K562 (cell line): ENCODE data around the gene EXOC7.

Source experiments
- CBX5 ChIP-seq: IDR thresholded peaks from 2 replicates; pipeline ENCODE4 v1.6.1; 2014; ENCODE audit warnings: low read depth, borderline replicate concordance
- CEBPZ ChIP-seq: fragments of 150-350 bp; IDR thresholded peaks from 2 replicates; pipeline ENCODE4 v1.6.1; 2014; ENCODE audit warnings: low read depth, mild to moderate bottlenecking, low read length, borderline replicate concordance
- CTCF ChIP-seq, 3 experiments: IDR thresholded peaks in 2 of 3; conservative IDR thresholded peaks in 1 of 3; 2 replicates each; pipeline ENCODE4 v1.5.1; 2011 to 2012; ENCODE audit warnings: low read length in 3 of 3, mild to moderate bottlenecking in 3 of 3, control low read depth in 2 of 3, improper control_type of control experiment in 1 of 3, inconsistent platforms in 1 of 3, low read depth in 1 of 3, mixed read lengths in 1 of 3, moderate library complexity in 1 of 3; ENCODE audit not compliant: insufficient read depth in 2 of 3
- MECOM ChIP-seq: fragments of 250-450 bp; sonication (Bioruptor Pico); IDR thresholded peaks from 2 replicates; pipeline ENCODE4 v1.8.0; 2022; ENCODE audit warnings: inconsistent platforms
- MEF2A ChIP-seq: IDR thresholded peaks from 2 replicates; pipeline ENCODE4 v1.6.1; 2011; ENCODE audit warnings: low read depth, mild to moderate bottlenecking, low read length, moderate library complexity; ENCODE audit not compliant: control insufficient read depth
- NFYB ChIP-seq: IDR thresholded peaks from 2 replicates; pipeline ENCODE4 v1.6.1; 2011; ENCODE audit warnings: mild to moderate bottlenecking, moderate library complexity; ENCODE audit not compliant: insufficient read length; ENCODE audit errors: extremely low read depth
- POLR2A ChIP-seq: fragments of 450-650 bp; conservative IDR thresholded peaks from 2 replicates; pipeline ENCODE4 v1.6.1; 2016
- POLR2AphosphoS5 ChIP-seq: IDR thresholded peaks from 2 replicates; pipeline ENCODE4 v1.6.1; 2011; ENCODE audit warnings: mild to moderate bottlenecking, low read depth, low read length, moderate library complexity; ENCODE audit not compliant: control insufficient read depth, insufficient read depth
- RBM15 ChIP-seq: fragments of 200-400 bp; formaldehyde crosslinking; IDR thresholded peaks from 2 replicates; pipeline ENCODE4 v1.6.1; 2018; ENCODE audit warnings: mild to moderate bottlenecking, low read length, moderate library complexity; ENCODE audit not compliant: insufficient read depth
- SETDB1 ChIP-seq: IDR thresholded peaks from one replicate; pipeline ENCODE4 v1.6.1; 2012; ENCODE audit warnings: low read length, control low read depth, inconsistent platforms
- SREBF2 ChIP-seq: sonication (generic); formaldehyde crosslinking; IDR thresholded peaks from 2 replicates; pipeline ENCODE4 v1.4.0; 2020; ENCODE audit warnings: mild to moderate bottlenecking, missing genetic modification reagents
- ZNF324 ChIP-seq: fragments of 250-450 bp; sonication (Bioruptor Pico); IDR thresholded peaks from 2 replicates; pipeline ENCODE4 v1.4.0; 2020; ENCODE audit warnings: mild to moderate bottlenecking
- TF ChIP-seq, protein P1 (sequence below): fragments of 450-650 bp; IDR thresholded peaks from 2 replicates; pipeline ENCODE4 v1.6.1; 2016; ENCODE audit warnings: missing biosample characterization, missing genetic modification characterization
- TF ChIP-seq, protein P2 (sequence below): fragments of 450-650 bp; IDR thresholded peaks from one replicate; pipeline ENCODE4 v1.6.1; 2018; ENCODE audit warnings: mild to moderate bottlenecking, moderate library complexity; ENCODE audit not compliant: partially characterized antibody

GRCh38 chr17:76130473-76130872, 26.9 kb upstream of the EXOC7 start:
- TF ChIP-seq RBM15 (no peak), POLR2A (no peak), MEF2A (no peak), POLR2AphosphoS5 (no peak), SREBF2 (CRISPR knock-in tag) (no peak), CBX5 (no peak), NFYB (no peak), CEBPZ (no peak), ZNF324 (no peak), MECOM (CRISPR knock-in tag) (no peak), CTCF (IDR thresholded peaks at IDR 0.05 in 2 of 3, conservative IDR thresholded peaks at IDR 0.05 in 1 of 3; ENCODE audit: insufficient read depth in 2 of 3, low read depth in 1 of 3, low read length in 3 of 3) (no peak), SETDB1 (no peak)
- TF ChIP-seq, protein P1, sequence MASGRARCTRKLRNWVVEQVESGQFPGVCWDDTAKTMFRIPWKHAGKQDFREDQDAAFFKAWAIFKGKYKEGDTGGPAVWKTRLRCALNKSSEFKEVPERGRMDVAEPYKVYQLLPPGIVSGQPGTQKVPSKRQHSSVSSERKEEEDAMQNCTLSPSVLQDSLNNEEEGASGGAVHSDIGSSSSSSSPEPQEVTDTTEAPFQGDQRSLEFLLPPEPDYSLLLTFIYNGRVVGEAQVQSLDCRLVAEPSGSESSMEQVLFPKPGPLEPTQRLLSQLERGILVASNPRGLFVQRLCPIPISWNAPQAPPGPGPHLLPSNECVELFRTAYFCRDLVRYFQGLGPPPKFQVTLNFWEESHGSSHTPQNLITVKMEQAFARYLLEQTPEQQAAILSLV (tag), result no peak
- TF ChIP-seq, protein P2, sequence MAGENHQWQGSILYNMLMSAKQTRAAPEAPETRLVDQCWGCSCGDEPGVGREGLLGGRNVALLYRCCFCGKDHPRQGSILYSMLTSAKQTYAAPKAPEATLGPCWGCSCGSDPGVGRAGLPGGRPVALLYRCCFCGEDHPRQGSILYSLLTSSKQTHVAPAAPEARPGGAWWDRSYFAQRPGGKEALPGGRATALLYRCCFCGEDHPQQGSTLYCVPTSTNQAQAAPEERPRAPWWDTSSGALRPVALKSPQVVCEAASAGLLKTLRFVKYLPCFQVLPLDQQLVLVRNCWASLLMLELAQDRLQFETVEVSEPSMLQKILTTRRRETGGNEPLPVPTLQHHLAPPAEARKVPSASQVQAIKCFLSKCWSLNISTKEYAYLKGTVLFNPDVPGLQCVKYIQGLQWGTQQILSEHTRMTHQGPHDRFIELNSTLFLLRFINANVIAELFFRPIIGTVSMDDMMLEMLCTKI, result no peak
